Panc1 (cell line): ENCODE data around the gene CNTN1.

Experiments
- POLR2AphosphoS5 ChIP-seq: IDR thresholded peaks from 2 replicates; pipeline ENCODE4 v1.6.1; 2012; ENCODE audit warnings: mild to moderate bottlenecking, low read depth, low read length, moderate library complexity
- SIN3A ChIP-seq: IDR thresholded peaks from 2 replicates; pipeline ENCODE4 v1.6.1; 2012; ENCODE audit warnings: low read depth, mild to moderate bottlenecking, low read length, moderate library complexity, borderline replicate concordance; ENCODE audit not compliant: insufficient read depth
- TCF7L2 ChIP-seq: IDR thresholded peaks from 2 replicates; pipeline ENCODE4 v1.6.1; 2011; ENCODE audit warnings: mild to moderate bottlenecking, low read depth, low read length, inconsistent platforms
- TF ChIP-seq, protein P1 (sequence below): fragments of 450-650 bp; IDR thresholded peaks from 2 replicates; pipeline ENCODE4 v1.5.1; 2017; ENCODE audit warnings: mild to moderate bottlenecking
- TF ChIP-seq, protein P2 (sequence below), 2 experiments: IDR thresholded peaks; 2 replicates each; pipeline ENCODE4 v1.6.1; 2011 to 2012; ENCODE audit warnings: low read depth in 2 of 2, control low read depth in 1 of 2, low read length in 1 of 2, mild to moderate bottlenecking in 1 of 2, moderate library complexity in 1 of 2; ENCODE audit not compliant: insufficient read depth in 1 of 2

DNA sequence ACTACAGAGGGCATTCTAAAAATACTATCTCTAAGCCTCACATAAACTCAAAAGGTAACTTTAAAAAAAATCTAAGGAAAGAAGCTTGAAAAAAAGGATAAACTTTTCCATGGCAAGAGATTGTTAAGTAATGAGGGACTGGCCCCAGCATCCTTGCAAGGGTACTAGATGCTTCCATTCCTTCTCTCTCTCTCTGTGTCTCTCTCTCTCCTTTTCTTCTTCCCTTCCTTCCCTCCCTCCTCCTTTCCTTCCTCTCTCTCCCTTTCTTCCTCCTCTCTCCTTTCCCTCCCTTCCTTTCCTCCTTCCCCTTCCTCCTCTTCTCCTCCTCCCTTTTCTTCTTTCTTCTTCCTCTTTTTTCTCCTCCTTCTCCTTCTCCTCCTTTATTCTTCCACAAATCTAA, 23.8 kb downstream of the CNTN1 start:
- no peak for TF ChIP-seq SIN3A
- TF ChIP-seq, protein P1, sequence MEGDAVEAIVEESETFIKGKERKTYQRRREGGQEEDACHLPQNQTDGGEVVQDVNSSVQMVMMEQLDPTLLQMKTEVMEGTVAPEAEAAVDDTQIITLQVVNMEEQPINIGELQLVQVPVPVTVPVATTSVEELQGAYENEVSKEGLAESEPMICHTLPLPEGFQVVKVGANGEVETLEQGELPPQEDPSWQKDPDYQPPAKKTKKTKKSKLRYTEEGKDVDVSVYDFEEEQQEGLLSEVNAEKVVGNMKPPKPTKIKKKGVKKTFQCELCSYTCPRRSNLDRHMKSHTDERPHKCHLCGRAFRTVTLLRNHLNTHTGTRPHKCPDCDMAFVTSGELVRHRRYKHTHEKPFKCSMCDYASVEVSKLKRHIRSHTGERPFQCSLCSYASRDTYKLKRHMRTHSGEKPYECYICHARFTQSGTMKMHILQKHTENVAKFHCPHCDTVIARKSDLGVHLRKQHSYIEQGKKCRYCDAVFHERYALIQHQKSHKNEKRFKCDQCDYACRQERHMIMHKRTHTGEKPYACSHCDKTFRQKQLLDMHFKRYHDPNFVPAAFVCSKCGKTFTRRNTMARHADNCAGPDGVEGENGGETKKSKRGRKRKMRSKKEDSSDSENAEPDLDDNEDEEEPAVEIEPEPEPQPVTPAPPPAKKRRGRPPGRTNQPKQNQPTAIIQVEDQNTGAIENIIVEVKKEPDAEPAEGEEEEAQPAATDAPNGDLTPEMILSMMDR, result no peak
- no peak for TF ChIP-seq POLR2AphosphoS5
- no peak for TF ChIP-seq TCF7L2
- TF ChIP-seq, protein P2, sequence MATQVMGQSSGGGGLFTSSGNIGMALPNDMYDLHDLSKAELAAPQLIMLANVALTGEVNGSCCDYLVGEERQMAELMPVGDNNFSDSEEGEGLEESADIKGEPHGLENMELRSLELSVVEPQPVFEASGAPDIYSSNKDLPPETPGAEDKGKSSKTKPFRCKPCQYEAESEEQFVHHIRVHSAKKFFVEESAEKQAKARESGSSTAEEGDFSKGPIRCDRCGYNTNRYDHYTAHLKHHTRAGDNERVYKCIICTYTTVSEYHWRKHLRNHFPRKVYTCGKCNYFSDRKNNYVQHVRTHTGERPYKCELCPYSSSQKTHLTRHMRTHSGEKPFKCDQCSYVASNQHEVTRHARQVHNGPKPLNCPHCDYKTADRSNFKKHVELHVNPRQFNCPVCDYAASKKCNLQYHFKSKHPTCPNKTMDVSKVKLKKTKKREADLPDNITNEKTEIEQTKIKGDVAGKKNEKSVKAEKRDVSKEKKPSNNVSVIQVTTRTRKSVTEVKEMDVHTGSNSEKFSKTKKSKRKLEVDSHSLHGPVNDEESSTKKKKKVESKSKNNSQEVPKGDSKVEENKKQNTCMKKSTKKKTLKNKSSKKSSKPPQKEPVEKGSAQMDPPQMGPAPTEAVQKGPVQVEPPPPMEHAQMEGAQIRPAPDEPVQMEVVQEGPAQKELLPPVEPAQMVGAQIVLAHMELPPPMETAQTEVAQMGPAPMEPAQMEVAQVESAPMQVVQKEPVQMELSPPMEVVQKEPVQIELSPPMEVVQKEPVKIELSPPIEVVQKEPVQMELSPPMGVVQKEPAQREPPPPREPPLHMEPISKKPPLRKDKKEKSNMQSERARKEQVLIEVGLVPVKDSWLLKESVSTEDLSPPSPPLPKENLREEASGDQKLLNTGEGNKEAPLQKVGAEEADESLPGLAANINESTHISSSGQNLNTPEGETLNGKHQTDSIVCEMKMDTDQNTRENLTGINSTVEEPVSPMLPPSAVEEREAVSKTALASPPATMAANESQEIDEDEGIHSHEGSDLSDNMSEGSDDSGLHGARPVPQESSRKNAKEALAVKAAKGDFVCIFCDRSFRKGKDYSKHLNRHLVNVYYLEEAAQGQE (IDR thresholded peaks at IDR 0.05; ENCODE audit: insufficient read depth in 1 of 2, low read depth in 2 of 2, low read length in 1 of 2), result no peak
